ENCODE measurements around the gene HIVEP3.

Gene HIVEP3

GRCh38 chr1:41640141-41640751 is 278.5 kb downstream of the HIVEP3 start:
- H3K9ac ChIP-seq (ENCODE audit: low read length), result no peak overlapping the region
- no peak for TF ChIP-seq EZH2phosphoT487 (IDR thresholded peaks at IDR 0.05; ENCODE audit: low read length)
- no peak for TF ChIP-seq EZH2 (optimal IDR thresholded peaks at IDR 0.05; ENCODE audit: low read depth, low read length)
- TF ChIP-seq, protein P1, sequence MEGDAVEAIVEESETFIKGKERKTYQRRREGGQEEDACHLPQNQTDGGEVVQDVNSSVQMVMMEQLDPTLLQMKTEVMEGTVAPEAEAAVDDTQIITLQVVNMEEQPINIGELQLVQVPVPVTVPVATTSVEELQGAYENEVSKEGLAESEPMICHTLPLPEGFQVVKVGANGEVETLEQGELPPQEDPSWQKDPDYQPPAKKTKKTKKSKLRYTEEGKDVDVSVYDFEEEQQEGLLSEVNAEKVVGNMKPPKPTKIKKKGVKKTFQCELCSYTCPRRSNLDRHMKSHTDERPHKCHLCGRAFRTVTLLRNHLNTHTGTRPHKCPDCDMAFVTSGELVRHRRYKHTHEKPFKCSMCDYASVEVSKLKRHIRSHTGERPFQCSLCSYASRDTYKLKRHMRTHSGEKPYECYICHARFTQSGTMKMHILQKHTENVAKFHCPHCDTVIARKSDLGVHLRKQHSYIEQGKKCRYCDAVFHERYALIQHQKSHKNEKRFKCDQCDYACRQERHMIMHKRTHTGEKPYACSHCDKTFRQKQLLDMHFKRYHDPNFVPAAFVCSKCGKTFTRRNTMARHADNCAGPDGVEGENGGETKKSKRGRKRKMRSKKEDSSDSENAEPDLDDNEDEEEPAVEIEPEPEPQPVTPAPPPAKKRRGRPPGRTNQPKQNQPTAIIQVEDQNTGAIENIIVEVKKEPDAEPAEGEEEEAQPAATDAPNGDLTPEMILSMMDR (IDR thresholded peaks at IDR 0.05; ENCODE audit: low read length), result no peak
- no peak overlapping the region for H3K27ac ChIP-seq (ENCODE audit: low read length)
- H4K20me1 ChIP-seq (ENCODE audit: insufficient read depth, low read length), result no peaks in the 10 kb centered on the region
- H3K4me3 ChIP-seq (ENCODE audit: low read length), result no peak overlapping the region
- no peaks in the 10 kb centered on the region for H3K9me2 ChIP-seq (replicated peaks; ENCODE audit: insufficient read depth, low read length)
- H3K79me2 ChIP-seq (ENCODE audit: low read length), result no peaks in the 10 kb centered on the region
- H3K27me3 ChIP-seq (replicated peaks; ENCODE audit: insufficient read depth, low read length), result no peaks in the 10 kb centered on the region
- H3K4me1 ChIP-seq (ENCODE audit: low read length), result no peaks in the 10 kb centered on the region
- no peak overlapping the region for H3K4me2 ChIP-seq (ENCODE audit: low read depth, low read length)
- no peaks in the 10 kb centered on the region for H3K36me3 ChIP-seq (replicated peaks; ENCODE audit: insufficient read depth, low read length)
- H2AFZ ChIP-seq (ENCODE audit: low read length), result no peak overlapping the region
- no peaks in the 10 kb centered on the region for H3K9me3 ChIP-seq (replicated peaks; ENCODE audit: insufficient read depth, low read length)
- H3F3A ChIP-seq (ENCODE audit: insufficient read depth, low read length), result no peaks in the 10 kb centered on the region
- no peak for DNase-seq

DNA sequence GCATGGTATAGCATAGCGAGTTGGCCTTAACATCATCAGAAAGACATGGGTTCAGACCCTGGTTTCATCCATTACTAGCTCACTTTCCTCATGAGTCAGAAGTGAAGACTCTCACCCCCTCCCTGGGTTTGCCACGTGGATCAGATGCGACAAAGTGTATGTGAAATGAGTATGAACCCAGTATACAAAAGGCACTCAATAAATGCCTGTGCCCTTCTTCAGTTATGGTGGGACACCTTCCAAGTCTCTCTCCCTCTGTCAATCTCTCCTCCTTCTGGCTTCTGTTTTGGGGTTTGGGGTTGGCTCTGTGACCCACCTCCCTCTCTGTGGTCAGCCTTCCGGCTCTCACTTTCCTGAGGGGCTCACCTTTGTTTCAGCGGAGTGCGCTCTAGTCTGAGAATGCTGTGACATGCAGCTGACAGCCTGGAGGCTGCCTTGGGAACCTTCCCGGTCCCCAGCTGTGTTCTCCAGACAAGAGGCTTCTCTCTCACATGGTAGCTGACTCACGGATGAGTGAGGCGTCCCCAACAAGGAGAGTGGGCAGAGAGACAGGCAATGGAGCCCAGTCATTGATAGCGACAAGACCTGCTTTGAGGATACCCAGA is 279.3 kb downstream of the HIVEP3 start:
- Histone ChIP-seq H3K4me2 (ENCODE audit: low read depth, low read length) (no peak overlapping the region), H3K36me3 (replicated peaks; ENCODE audit: insufficient read depth, low read length) (no peaks in the 10 kb centered on the region), H3K9ac (ENCODE audit: low read length) (no peak overlapping the region), H4K20me1 (ENCODE audit: insufficient read depth, low read length) (no peaks in the 10 kb centered on the region), H3F3A (ENCODE audit: insufficient read depth, low read length) (no peaks in the 10 kb centered on the region), H3K27me3 (replicated peaks; ENCODE audit: insufficient read depth, low read length) (no peaks in the 10 kb centered on the region), H2AFZ (ENCODE audit: low read length) (no peak overlapping the region), H3K79me2 (ENCODE audit: low read length) (no peaks in the 10 kb centered on the region), H3K4me3 (ENCODE audit: low read length) (no peak overlapping the region), H3K4me1 (ENCODE audit: low read length) (no peaks in the 10 kb centered on the region), H3K27ac (ENCODE audit: low read length) (no peak overlapping the region), H3K9me3 (replicated peaks; ENCODE audit: insufficient read depth, low read length) (no peaks in the 10 kb centered on the region), H3K9me2 (replicated peaks; ENCODE audit: insufficient read depth, low read length) (no peaks in the 10 kb centered on the region)
- no peak for DNase-seq
- TF ChIP-seq EZH2phosphoT487 (IDR thresholded peaks at IDR 0.05; ENCODE audit: low read length) (no peak), EZH2 (optimal IDR thresholded peaks at IDR 0.05; ENCODE audit: low read depth, low read length) (no peak)
- TF ChIP-seq, protein P1 (IDR thresholded peaks at IDR 0.05; ENCODE audit: low read length), result no peak

GRCh38 chr1:41638086-41639024 is 280.4 kb downstream of the HIVEP3 start:
- no peak overlapping the region for H2AFZ ChIP-seq (ENCODE audit: low read length)
- TF ChIP-seq EZH2phosphoT487 (IDR thresholded peaks at IDR 0.05; ENCODE audit: low read length), result no peak
- no peak for TF ChIP-seq EZH2 (optimal IDR thresholded peaks at IDR 0.05; ENCODE audit: low read depth, low read length)
- TF ChIP-seq, protein P1 (IDR thresholded peaks at IDR 0.05; ENCODE audit: low read length), result no peak
- no peak overlapping the region for H3K4me2 ChIP-seq (ENCODE audit: low read depth, low read length)
- no peaks in the 10 kb centered on the region for H3K79me2 ChIP-seq (ENCODE audit: low read length)
- H3K9me2 ChIP-seq (replicated peaks; ENCODE audit: insufficient read depth, low read length), result no peaks in the 10 kb centered on the region
- no peaks in the 10 kb centered on the region for H4K20me1 ChIP-seq (ENCODE audit: insufficient read depth, low read length)
- no peaks in the 10 kb centered on the region for H3F3A ChIP-seq (ENCODE audit: insufficient read depth, low read length)
- no peaks in the 10 kb centered on the region for H3K4me1 ChIP-seq (ENCODE audit: low read length)
- H3K9me3 ChIP-seq (replicated peaks; ENCODE audit: insufficient read depth, low read length), result no peaks in the 10 kb centered on the region
- no peaks in the 10 kb centered on the region for H3K36me3 ChIP-seq (replicated peaks; ENCODE audit: insufficient read depth, low read length)
- H3K4me3 ChIP-seq (ENCODE audit: low read length), result no peak overlapping the region
- DNase-seq, result no peak
- H3K9ac ChIP-seq (ENCODE audit: low read length), result no peak overlapping the region
- H3K27me3 ChIP-seq (replicated peaks; ENCODE audit: insufficient read depth, low read length), result no peaks in the 10 kb centered on the region
- H3K27ac ChIP-seq (ENCODE audit: low read length), result no peak overlapping the region
